GM18519 (cell line): Measurements from ENCODE around the gene SMARCA2.
"Not testable (repeated sequence)": the region's sequence is repeated elsewhere in the genome, so short reads cannot be mapped to it uniquely, and the experiment has no call there.

Experiments used
- ATAC-seq: cut with Tn5 transposase; IDR thresholded peaks from one replicate; pipeline ENCODE4 v1.9.1; 2021; ENCODE audit warnings: mild to moderate bottlenecking, moderate library complexity; ENCODE audit not compliant: unreplicated experiment, low FRiP score

Gene SMARCA2

DNA sequence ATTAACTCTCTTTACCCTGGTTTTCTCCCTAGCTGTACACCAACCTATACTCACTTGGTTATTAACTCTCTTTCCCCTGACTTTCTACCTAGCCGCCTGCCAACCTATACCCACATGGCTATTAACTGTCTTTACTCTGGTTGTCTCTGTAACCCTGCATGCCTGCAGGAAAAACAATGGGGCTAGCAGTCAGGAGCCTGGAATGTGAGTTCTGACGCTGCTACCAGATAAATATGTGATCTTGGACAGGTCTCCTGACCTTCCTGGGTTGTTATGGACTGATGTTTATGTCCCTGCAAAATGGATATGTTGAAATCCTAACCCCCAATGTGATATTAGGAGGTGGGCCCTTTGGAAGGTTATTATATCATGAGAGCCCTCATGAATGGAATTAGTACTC is 119.2 kb downstream of the SMARCA2 start:
- no peak for ATAC-seq

DNA sequence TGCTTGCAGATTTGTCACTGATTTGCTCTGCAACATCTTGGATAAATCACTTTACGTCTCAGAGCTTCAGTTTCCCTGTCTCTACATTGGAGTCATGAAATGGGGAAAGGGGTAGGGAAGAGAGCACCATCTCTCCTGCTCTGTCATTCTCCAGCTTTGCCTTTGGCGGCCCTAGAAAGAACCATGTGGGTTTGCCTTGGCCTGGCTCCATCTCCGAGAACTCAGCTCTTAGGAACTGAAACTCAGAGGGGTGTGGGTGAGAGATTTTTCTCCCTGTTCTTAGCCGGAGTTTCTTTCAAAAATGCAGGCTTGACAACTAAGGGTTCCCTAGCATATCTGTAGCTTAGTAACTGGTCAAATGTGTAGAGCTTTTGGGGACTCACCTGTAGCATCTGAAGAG is 123.5 kb downstream of the SMARCA2 start:
- ATAC-seq: no peak

DNA sequence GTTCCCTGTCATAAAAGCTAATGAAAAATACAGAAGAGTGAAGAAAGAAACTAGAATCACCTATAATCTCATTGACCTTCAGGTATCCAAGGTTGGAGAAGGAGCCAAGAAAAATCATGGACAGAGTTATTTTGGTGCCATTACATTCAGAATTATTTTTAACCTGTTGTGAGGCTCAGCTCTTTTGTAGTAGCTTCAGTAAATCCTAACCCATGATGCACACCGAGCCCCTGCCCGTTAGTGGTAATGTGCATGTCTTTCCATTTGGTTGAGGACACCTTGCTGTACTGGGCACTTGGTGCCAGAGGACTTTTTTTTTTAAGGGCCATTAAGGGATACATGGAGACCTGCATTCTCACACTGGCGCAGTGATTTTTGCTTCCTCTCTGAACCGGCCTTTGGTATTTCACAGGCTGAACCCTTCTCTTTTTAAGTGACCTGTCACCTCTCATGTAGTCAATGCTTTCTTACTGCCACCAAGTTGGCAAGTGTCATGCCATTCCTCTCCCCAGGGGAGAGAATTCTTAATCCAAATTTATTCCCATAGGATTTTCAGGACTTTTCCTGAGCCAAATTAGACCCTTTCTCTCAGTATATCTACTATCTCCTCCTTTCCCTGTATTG is 125.6 kb downstream of the SMARCA2 start:
- ATAC-seq: no peak

DNA sequence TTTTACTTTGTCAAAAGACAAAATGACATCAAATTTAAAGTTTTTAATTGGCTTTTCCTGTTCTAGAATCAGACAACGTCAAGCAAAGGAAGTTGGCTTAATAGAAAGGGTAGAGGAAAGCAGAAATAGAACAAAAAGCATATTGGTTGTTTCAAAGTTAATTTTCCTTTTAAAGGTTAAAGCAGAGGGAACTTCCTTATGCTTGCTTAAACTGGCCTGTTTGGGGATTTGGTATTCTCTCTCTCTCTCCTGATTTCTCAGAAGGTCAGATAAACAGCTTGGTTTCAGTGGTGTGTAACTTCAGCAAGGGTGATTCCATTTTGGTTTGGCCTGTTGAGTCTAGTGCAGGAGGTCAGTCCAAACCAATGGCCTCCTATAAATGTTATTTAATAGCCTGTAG is 127.1 kb downstream of the SMARCA2 start:
- no peak for ATAC-seq

DNA sequence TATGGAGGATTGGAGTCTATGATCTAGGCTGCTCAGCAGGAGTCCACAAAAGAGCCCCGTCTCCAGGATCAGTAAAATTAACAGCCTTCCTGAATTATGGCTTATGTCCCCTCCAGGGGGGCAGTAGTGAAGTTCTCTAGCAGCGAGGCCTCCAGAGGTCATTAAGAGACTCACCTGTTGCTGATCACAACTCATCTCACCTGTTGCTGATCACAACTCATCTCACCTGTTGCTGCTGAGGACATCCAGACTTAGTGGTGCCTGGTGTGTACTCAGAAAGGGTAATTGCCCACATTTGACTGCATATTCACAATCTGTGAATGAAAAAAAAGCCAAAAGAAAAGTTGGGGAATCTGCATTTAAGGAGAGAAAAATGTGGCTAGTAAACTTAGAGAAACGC is 129.5 kb downstream of the SMARCA2 start:
- ATAC-seq: no peak

DNA sequence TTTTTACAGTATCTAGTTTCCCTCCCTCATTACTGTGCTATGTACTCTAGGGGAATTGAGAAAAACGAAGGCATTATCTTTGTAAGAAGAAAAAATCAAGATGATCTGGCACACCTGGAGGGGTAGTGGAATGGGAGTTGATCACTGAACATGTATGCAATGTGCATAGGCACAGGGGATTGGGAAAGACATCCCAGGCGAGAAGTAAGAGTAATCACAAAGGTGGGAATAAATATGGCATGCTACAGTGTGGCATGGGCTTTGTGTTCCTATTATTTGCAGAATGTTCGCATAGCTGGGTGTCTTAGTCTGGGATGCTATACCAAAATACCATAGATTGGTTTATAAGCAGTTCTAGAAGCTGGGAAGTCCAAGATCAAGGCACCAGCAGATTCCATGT is 130.6 kb downstream of the SMARCA2 start:
- ATAC-seq: no peak

DNA sequence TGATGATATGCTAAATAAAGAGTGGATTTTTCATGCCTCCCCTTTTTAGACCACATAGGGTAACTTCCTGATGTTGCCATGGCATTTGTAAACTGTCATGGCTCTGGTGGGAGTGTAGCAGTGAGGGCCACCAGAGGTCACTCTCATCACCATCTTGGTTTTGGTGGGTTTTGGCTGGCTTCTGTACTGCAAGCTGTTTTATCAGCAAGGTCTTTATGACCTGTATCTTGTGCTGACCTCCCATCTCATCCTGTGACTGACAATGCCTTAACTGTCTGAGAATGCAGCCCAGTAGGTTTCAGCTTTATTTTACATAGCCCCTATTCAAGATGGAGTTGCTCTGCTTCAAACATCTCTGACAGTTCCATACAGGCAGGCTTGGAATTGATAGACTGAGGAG is 131.6 kb downstream of the SMARCA2 start:
- ATAC-seq: not testable (repeated sequence)

DNA sequence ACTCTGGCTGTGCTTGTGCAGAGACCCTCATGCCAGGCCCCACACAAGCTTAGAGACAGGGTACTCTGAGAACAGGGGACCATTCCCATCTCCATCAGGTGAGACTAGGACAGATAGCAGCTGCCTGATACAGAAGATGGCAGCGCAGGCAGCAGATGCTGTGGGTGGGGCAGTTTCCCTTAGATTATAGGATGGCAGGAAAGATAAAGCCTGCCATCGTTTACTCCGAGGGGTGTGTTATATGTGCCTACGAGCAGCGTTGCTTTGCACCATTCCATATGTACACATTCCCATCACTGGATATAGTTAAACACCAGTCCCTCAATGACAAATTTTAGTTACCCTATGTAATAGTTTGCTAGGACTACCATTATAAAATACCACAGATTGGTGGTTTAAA is 135.2 kb downstream of the SMARCA2 start:
- ATAC-seq: no peak

DNA sequence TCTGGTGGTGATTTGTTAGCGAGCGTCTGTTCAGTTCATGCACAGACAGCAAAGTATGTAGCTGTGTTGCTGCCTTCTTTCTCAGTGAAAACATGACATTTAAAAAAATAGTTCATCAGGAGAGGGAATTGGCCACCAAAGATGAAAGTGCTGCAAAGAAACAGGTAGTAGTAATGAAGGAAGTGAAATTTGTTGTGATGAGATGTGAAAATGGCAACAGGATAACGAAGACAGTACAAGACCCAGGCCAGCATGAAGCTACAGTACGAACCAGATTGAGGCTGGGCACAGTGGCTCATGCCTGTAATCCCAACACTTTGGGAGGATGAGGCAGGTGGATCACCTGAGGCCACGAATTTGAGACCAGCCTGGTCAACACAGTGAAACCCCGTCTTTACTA is 136.0 kb downstream of the SMARCA2 start:
- ATAC-seq: no peak

DNA sequence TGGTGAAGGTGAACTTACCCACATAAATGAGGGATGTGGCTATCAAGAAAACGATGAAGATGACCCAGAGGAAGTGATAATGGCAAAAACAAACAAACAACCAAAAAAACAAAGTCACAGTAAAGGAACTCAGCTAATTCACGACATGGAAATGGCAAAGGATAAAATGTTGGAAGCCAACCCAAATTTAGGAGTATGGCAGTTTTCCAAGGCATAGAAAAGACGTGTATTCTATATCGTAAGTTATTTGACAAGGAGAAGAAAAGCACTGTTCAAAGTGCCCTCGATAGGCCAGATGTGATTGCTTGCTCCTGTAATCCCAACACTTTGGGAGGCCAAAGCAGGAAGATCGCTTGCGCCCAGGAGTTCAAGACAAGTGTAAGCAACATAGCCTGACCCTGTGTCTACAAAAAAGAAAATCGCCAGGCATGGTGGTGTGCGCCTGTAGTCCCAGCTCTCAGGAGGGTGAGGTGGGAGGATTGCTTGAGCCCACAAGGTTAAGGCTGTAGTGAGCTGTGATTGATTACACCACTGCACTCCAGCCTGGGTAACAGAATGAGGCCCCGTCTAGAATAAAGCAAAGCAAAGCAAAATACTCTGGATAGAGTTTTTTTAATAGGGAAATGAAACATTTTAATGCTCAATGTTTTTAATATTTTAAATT is 138.0 kb downstream of the SMARCA2 start:
- ATAC-seq: no peak

DNA sequence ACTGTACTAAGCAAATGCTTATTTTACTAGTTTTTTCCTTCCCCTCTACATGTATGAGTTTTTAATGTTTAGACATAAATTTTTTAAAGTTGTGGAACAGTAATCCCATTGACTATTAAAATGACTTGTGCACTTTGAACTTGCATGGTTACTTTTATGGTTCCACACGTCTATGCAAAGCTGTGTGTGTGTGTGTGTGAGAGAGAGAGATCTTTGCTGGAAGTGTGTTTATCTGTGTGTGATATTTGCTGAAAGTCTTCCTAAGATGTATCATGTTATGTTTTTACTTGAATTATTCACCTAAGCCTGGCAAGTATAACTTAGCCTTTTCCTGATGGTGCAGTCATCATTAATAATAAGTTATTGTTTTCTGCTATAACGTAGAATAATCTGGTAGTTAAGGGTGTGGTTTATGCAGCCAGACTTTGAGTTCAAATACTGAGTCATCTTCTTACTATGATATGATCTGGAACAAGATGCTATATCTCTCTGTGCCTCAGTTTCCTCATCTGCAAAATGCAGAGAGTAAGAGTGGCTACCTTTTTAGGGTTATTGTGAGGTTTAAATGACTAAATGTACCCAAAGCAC is 138.6 kb downstream of the SMARCA2 start:
- ATAC-seq: no peak

DNA sequence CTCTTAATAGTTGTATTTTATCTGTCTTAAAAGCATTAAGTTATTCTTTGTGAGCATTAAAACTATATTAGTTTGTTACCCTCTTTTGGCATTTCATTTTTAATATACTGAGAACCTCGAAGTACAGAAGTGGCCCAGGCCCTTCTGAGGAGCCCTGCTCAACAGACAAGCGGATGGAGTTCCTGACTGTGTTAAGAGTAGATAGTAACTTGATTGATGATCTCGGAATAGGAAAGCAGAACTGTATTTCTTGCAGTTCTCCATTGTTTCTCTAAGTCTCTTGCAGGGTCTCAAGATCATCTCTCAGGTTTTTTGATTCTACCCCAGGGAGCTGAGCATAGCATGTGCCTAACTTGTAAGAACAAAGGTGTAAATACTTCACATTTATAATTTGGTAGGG is 139.6 kb downstream of the SMARCA2 start:
- no peak for ATAC-seq

DNA sequence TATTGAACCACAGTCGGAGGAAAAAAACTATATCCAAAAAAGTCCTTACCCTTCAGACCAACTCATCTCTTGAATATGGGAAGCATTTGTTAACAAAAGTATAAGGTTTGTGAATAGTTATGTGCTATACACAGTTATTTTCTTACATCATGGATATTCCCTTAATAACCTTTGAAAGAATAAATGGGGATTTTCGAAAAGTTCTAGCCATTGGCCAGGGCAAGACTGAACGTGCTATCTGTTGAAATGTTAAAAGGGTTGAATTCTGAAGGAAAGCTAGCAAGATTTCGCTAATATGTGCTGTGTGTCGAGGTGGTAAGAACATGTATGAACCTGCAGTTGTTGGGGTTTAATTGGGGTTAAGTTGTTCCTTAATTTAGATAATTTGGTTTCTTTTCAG is 140.8 kb downstream of the SMARCA2 start:
- no peak for ATAC-seq

DNA sequence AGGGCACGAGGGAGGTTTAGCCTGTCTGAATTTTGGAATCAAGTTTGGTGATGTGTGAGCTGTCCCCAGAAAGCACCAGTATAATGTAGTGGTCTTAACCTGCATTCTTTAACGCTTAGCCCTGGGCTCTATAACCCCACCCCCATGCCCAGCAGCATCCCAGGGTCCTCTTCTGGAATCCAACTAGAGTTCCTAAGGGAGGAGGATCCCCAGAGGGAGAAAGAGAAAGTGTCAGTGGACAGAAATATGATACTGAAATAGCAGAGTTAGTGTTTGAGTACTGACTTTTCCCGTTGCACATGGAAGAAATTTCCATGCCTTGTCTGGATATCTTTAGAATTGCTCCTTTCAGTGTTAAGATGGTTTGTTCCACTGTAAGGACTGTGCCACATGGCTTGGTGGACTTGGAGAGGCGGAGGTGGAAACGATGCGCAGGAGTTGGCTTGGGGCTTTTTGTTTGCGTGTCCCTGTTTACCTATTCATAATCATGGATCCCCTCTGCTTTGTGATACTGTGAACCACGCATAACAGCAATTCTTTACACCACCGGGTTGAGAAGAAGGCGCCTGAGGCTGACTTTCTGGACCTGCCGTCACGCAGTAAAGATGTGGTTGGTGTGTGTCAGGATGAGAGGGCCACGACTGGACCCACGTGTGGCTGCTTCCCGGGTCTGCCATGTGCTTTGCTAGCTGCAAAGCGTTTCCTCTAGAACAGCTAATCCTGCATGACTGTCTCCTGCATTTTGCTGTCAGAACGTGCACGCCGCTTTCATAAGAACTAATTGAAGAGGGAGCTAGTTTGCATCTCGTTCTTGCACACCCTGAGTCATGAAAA is 142.3 kb downstream of the SMARCA2 start:
- ATAC-seq: no peak

DNA sequence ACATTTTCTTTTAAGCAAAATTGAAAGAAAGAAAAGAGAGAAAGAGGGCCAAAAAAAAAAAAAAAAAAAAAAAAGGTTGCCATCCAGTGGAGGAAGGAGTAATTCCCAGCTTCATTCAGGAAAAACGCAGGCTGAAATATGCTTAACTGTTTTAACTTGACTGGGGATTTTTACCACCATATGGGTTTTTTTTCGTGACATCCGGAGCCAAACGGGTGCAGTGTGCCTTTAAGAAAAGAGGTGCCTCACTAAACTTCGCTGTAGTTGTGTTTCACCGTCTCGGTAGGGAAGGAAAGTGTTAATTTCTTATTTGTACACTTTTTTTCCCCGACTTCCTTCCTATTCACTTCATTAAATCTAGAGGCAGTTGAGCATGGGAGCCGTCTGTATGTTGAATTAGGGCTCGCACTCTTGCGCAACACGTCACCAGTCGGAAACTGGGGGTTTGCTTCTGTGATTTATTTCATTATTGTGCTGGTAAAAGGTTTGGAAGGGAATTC is 143.0 kb downstream of the SMARCA2 start:
- no peak for ATAC-seq

DNA sequence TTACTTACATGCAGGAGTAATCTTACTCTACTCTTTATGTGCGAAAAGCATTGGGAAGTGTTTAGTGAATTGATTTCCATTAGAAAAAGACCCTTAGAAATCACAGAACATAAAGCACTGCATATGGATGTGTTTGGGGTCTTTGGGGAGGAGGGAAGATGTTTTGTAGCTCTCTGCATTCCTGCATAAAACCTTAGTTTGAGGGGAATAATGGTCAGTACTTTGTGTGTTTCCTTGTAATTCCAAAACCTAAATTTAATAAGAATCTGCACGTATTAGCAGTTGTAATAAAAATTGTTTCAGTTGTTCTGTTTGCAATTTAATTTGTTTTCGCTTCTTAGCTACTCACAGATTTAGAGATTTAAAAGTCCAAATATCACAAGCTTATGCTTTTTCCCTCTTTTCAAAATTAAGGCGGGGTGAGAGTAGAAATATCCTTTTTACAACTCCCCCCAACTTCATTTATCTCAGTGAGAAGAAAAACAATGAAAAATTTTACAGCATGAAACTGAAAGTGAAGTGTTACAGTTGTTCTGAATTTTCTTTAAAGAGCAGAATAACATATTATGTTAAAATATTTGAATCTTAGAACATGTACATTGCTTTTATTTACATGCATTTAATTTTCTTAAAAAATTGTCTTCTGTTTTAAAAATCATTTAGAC is 143.8 kb downstream of the SMARCA2 start:
- no peak for ATAC-seq

DNA sequence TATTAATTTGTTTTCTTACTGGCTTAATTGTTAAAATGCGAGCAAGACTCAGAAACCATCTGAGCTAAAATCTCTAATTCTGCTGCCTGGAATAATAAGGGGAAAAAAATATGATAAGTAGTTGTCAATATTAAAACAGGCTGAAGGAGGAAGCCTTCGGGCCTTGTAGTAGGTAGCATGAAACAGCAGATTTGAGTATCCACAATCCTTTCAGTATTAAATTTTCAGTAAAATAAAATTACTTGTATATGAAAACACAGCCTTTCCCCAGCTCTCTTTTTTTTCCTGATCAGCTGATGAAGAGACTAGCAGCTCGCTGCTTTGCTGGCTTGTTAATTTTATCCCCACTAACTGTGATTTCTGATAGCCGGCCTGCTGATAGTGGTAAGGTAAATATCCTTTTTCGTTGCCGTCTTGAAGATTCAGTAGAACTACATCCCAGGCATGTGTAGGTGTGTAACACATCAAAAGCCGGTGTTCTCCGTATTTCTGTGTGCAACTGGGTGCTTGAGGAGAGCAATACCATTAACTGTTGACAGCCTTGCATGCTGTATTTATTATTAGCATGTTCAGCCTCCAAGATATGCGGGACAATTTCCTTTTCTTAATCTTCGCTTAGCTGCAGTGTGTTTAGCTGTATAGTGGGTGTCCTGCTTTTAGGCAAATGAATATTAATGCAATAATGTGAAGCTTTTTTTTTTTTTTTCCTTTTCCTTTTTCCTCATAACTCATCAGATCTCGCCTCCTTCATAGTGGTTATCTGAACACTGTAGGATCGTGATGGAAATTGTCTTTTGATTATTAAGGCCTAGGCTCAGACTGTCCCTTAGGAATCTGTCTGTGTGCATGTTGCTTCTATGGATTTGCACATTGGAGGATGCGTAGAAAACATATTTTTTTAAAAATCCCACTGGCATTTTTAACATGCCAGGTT is 144.6 kb downstream of the SMARCA2 start:
- no peak for ATAC-seq

DNA sequence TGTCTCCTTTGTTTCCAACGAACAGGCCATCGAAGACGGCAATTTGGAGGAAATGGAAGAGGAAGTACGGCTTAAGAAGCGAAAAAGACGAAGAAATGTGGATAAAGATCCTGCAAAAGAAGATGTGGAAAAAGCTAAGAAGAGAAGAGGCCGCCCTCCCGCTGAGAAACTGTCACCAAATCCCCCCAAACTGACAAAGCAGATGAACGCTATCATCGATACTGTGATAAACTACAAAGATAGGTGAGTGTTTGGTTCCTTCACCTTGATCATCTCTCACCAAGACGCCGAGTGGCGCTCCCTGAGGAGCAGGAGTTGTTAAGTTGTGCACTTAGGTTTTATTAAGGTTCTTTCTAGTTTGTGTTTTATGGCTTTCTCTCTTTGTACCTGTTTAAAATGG is 146.5 kb downstream of the SMARCA2 start:
- ATAC-seq: no peak

DNA sequence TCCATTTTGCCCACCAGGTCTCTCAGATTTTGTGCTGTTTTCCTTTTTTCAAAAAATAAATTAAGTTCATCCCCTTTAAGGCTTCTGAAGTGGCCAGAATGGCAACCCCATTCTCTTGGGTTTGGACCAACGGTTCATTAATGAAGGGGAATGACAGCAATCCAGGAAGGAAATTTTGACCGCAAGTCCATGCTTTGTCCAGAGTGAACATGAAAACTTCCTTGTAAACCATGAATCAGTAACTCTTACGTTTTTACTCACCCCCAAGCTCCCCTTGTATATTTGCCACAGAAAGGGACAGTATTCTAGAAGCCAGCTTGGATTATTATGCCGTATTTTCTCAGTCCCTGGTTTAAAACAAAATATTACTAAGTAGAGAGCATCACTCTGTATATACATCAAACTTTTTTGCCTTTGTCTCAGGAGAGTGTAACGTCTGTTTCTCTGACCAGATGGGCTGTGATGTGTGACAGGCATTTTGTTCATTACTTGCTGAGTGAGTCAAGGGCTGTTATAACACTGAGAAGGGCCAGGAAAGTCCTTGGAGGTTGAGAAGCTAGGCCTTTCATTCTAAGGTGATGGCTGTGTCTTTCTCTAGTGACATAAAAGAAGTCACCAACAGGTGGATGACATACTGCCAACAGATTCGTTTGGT is 148.2 kb downstream of the SMARCA2 start:
- ATAC-seq: no peak
